SK-N-SH treated with all-trans-retinoic acid at 6 μM for 48 hours (cell line): Measurements from ENCODE around the gene GARS1.

Experiments
- ATAC-seq: fragments of 200-7000 bp; cut with Tn5 transposase; 3 replicates; pipeline ENCODE4 v1.9.1; 2020; ENCODE audit warnings: mild to moderate bottlenecking, moderate library complexity
- ARNTL ChIP-seq: fragments of 450-650 bp; formaldehyde crosslinking; IDR thresholded peaks from 2 replicates; pipeline ENCODE4 v1.5.0; 2020; ENCODE audit warnings: low read depth, mild to moderate bottlenecking, moderate library complexity, borderline replicate concordance
- BACH2 ChIP-seq: fragments of 250-450 bp; sonication (Bioruptor Pico); IDR thresholded peaks from 2 replicates; pipeline ENCODE4 v1.9.0; 2021; ENCODE audit warnings: mild to moderate bottlenecking, borderline replicate concordance
- CREB5 ChIP-seq: fragments of 250-450 bp; sonication (Bioruptor Pico); IDR thresholded peaks from 2 replicates; pipeline ENCODE4 v1.5.1; 2020; ENCODE audit warnings: low read depth, mild to moderate bottlenecking, moderate library complexity
- CSDC2 ChIP-seq: fragments of 250-450 bp; sonication (Bioruptor Pico); IDR thresholded peaks from 2 replicates; pipeline ENCODE4 v1.5.0; 2020; ENCODE audit warnings: mild to moderate bottlenecking, moderate library complexity
- CSRNP3 ChIP-seq: fragments of 250-450 bp; sonication (Bioruptor Pico); IDR thresholded peaks from 2 replicates; pipeline ENCODE4 v1.5.1; 2021; ENCODE audit warnings: mild to moderate bottlenecking, moderate library complexity
- ESRRG ChIP-seq: fragments of 250-450 bp; sonication (Bioruptor Pico); IDR thresholded peaks from 2 replicates; pipeline ENCODE4 v1.6.1; 2021; ENCODE audit warnings: mild to moderate bottlenecking
- ISL1 ChIP-seq: fragments of 250-450 bp; sonication (Bioruptor Pico); IDR thresholded peaks from 2 replicates; pipeline ENCODE4 v2.1.2; 2022; ENCODE audit warnings: mild to moderate bottlenecking, moderate library complexity
- OSR1 ChIP-seq: fragments of 250-450 bp; sonication (Bioruptor Pico); IDR thresholded peaks from 2 replicates; pipeline ENCODE4 v1.8.0; 2022; ENCODE audit warnings: moderate library complexity, mild to moderate bottlenecking, inconsistent platforms
- PATZ1 ChIP-seq: fragments of 250-450 bp; sonication (Bioruptor Pico); IDR thresholded peaks from 2 replicates; pipeline ENCODE4 v1.8.0; 2020; ENCODE audit warnings: mild to moderate bottlenecking, moderate library complexity, borderline replicate concordance
- POU6F1 ChIP-seq: fragments of 250-450 bp; sonication (Bioruptor Pico); IDR thresholded peaks from 2 replicates; pipeline ENCODE4 v1.8.0; 2021; ENCODE audit warnings: low read depth, mild to moderate bottlenecking, moderate library complexity, borderline replicate concordance
- PPARA ChIP-seq: fragments of 250-450 bp; sonication (Bioruptor Pico); IDR thresholded peaks from 2 replicates; pipeline ENCODE4 v1.5.0; 2020; ENCODE audit warnings: mild to moderate bottlenecking, borderline replicate concordance
- RARB ChIP-seq: fragments of 250-450 bp; sonication (Bioruptor Pico); IDR thresholded peaks from 2 replicates; pipeline ENCODE4 v1.8.0; 2021; ENCODE audit warnings: mild to moderate bottlenecking, moderate library complexity
- SNAI2 ChIP-seq: fragments of 250-450 bp; sonication (Bioruptor Pico); IDR thresholded peaks from 2 replicates; pipeline ENCODE4 v1.5.0; 2020; ENCODE audit warnings: mild to moderate bottlenecking, moderate library complexity
- TOX ChIP-seq: fragments of 250-450 bp; sonication (Bioruptor Pico); IDR thresholded peaks from 2 replicates; pipeline ENCODE4 v1.8.0; 2021; ENCODE audit warnings: mild to moderate bottlenecking, moderate library complexity, borderline replicate concordance
- TSHZ2 ChIP-seq: fragments of 250-450 bp; sonication (Bioruptor Pico); IDR thresholded peaks from 2 replicates; pipeline ENCODE4 v1.5.0; 2020; ENCODE audit warnings: mild to moderate bottlenecking, moderate library complexity
- ZC3H10 ChIP-seq: fragments of 250-450 bp; sonication (Bioruptor Pico); IDR thresholded peaks from 2 replicates; pipeline ENCODE4 v1.5.1; 2021; ENCODE audit warnings: mild to moderate bottlenecking, moderate library complexity
- ZFP3 ChIP-seq: fragments of 250-450 bp; sonication (Bioruptor Pico); IDR thresholded peaks from 2 replicates; pipeline ENCODE4 v1.5.0; 2020; ENCODE audit warnings: mild to moderate bottlenecking, moderate library complexity
- ZFP30 ChIP-seq: fragments of 450-650 bp; formaldehyde crosslinking; IDR thresholded peaks from 2 replicates; pipeline ENCODE4 v1.5.0; 2022; ENCODE audit warnings: mild to moderate bottlenecking, moderate library complexity
- ZNF565 ChIP-seq: fragments of 450-650 bp; formaldehyde crosslinking; conservative IDR thresholded peaks from 2 replicates; pipeline ENCODE4 v1.5.0; 2020; ENCODE audit warnings: low read depth, mild to moderate bottlenecking, moderate library complexity
- ZNF70 ChIP-seq: fragments of 450-650 bp; formaldehyde crosslinking; IDR thresholded peaks from 2 replicates; pipeline ENCODE4 v1.5.0; 2020; ENCODE audit warnings: mild to moderate bottlenecking, moderate library complexity
- ZNF8 ChIP-seq: fragments of 450-650 bp; formaldehyde crosslinking; IDR thresholded peaks from 2 replicates; pipeline ENCODE4 v1.5.0; 2020; ENCODE audit warnings: mild to moderate bottlenecking, moderate library complexity

Gene GARS1

GRCh38 chr7:30575910-30576309, 18.8 kb upstream of the GARS1 start:
- TF ChIP-seq PATZ1 (CRISPR knock-in tag): no peak
- TF ChIP-seq TOX (CRISPR knock-in tag): no peak
- no peak for TF ChIP-seq OSR1 (CRISPR knock-in tag)
- TF ChIP-seq CREB5: no peak
- no peak for TF ChIP-seq ZC3H10 (CRISPR knock-in tag)
- no peak for TF ChIP-seq ISL1 (CRISPR knock-in tag)
- TF ChIP-seq ZNF70 (CRISPR knock-in tag): no peak
- TF ChIP-seq CSDC2 (CRISPR knock-in tag): no peak
- no peak for TF ChIP-seq TSHZ2
- no peak for TF ChIP-seq RARB (CRISPR knock-in tag)
- TF ChIP-seq ZNF8 (CRISPR knock-in tag): no peak
- no peak for TF ChIP-seq PPARA (CRISPR knock-in tag)
- TF ChIP-seq ZFP3 (CRISPR knock-in tag): no peak
- ATAC-seq: no peak

GRCh38 chr7:30583181-30583580, 11.5 kb upstream of the GARS1 start:
- no peak for TF ChIP-seq OSR1 (CRISPR knock-in tag)
- no peak for TF ChIP-seq TSHZ2
- no peak for TF ChIP-seq ESRRG
- TF ChIP-seq BACH2: no peak
- no peak for TF ChIP-seq ZFP30 (CRISPR knock-in tag)
- no peak for TF ChIP-seq PPARA (CRISPR knock-in tag)
- TF ChIP-seq ISL1 (CRISPR knock-in tag): no peak
- TF ChIP-seq TOX (CRISPR knock-in tag): no peak
- no peak for TF ChIP-seq PATZ1 (CRISPR knock-in tag)
- TF ChIP-seq ZNF565: no peak
- no peak for TF ChIP-seq ZC3H10 (CRISPR knock-in tag)
- no peak for ATAC-seq

- ATAC-seq: no peak
- TF ChIP-seq TOX (CRISPR knock-in tag) (no peak), ZNF8 (CRISPR knock-in tag) (no peak), SNAI2 (CRISPR knock-in tag) (no peak)
Measured at GRCh38 chr7:30584415-30584814, 10.3 kb upstream of the GARS1 start.

GRCh38 chr7:30584965-30585364, 9.7 kb upstream of the GARS1 start:
- no peak for ATAC-seq
- TF ChIP-seq CREB5 (no peak), ARNTL (CRISPR knock-in tag) (no peak), ZFP3 (CRISPR knock-in tag) (no peak), ZC3H10 (CRISPR knock-in tag) (no peak), ZNF565 (no peak), PPARA (CRISPR knock-in tag) (no peak), CSRNP3 (CRISPR knock-in tag) (no peak), POU6F1 (CRISPR knock-in tag) (no peak)
